PC-3 (cell line): ENCODE measurements around the gene RNF149. TPM values are rescaled to one million over a fixed set of nuclear protein-coding genes. Genes with fewer than 3 reads are reported as not detected.
A peak's percentile ranks its signal among the peaks of the same experiment; 100 is the strongest.

Experiments used
- ATAC-seq: fragments of 200-7000 bp; cut with Tn5 transposase; 2 replicates; pipeline ENCODE4 v1.9.1; 2020; ENCODE audit warnings: mild to moderate bottlenecking, moderate library complexity
- BruUV-seq: library from RNA; stranded (reverse); fragments of 400-500 nt; replicated peaks from 2 replicates; lab custom pipeline; 2021; lab: Mats Ljungman, UMichigan
- CTCF ChIA-PET: fragments of 300-600 bp; sonication (Branson Sonifier 250); formaldehyde crosslinking; loops from one replicate; lab custom pipeline; 2022; ENCODE audit warnings: antibody characterized with exemption; lab: Charles Lee
- POLR2A ChIA-PET: fragments of 300-600 bp; sonication (Branson Sonifier 250); formaldehyde crosslinking; loops from one replicate; lab custom pipeline; 2022; ENCODE audit warnings: antibody characterized with exemption; ENCODE audit not compliant: unreplicated experiment; lab: Charles Lee
- DNase-seq: peaks from one replicate; pipeline ENCODE4 v3.0.0-alpha.2; 2015
- H2AFZ ChIP-seq: fragments of 300-600 bp; sonication (generic); 2 replicates; pipeline ENCODE4 v1.6.0; 2016; ENCODE audit warnings: antibody characterized with exemption, low read length
- H3F3A ChIP-seq: fragments of 300-600 bp; sonication (generic); one replicate; pipeline ENCODE4 v1.6.0; 2017; ENCODE audit warnings: antibody characterized with exemption, low read length, control low read depth, mild to moderate bottlenecking; ENCODE audit not compliant: unreplicated experiment
- H3K27ac ChIP-seq: fragments of 300-600 bp; sonication (generic); 2 replicates; pipeline ENCODE4 v1.5.1; 2016; ENCODE audit warnings: mild to moderate bottlenecking, low read length
- H3K27me3 ChIP-seq: fragments of 300-600 bp; sonication (generic); 2 replicates; pipeline ENCODE4 v1.6.1; 2016; ENCODE audit warnings: low read length, mixed read lengths
- H3K36me3 ChIP-seq: fragments of 300-600 bp; sonication (generic); 2 replicates; pipeline ENCODE4 v1.6.1; 2016; ENCODE audit warnings: low read depth, mixed run types, low read length, mixed read lengths
- H3K4me1 ChIP-seq: fragments of 300-600 bp; sonication (generic); 2 replicates; pipeline ENCODE4 v1.5.1; 2016; ENCODE audit warnings: low read length; ENCODE audit not compliant: insufficient read depth
- H3K4me2 ChIP-seq: fragments of 300-600 bp; sonication (generic); 2 replicates; pipeline ENCODE4 v1.6.0; 2016; ENCODE audit warnings: low read length
- H3K4me3 ChIP-seq: fragments of 300-600 bp; sonication (generic); 2 replicates; pipeline ENCODE4 v1.5.1; 2016; ENCODE audit warnings: mild to moderate bottlenecking, low read length, mixed read lengths
- H3K79me2 ChIP-seq: fragments of 300-600 bp; sonication (generic); 2 replicates; pipeline ENCODE4 v1.6.1; 2017; ENCODE audit warnings: low read length, mixed read lengths
- H3K9ac ChIP-seq: fragments of 300-600 bp; sonication (generic); 2 replicates; pipeline ENCODE4 v1.6.0; 2016; ENCODE audit warnings: mild to moderate bottlenecking, low read length
- H3K9me2 ChIP-seq: fragments of 300-600 bp; sonication (generic); replicated peaks from 2 replicates; pipeline ENCODE4 v1.6.1; 2016; ENCODE audit warnings: mixed run types, low read length, mixed read lengths
- H3K9me3 ChIP-seq: fragments of 300-600 bp; sonication (generic); 2 replicates; pipeline ENCODE4 v1.6.1; 2016; ENCODE audit warnings: low read length, mixed read lengths
- H4K20me1 ChIP-seq: fragments of 300-600 bp; sonication (generic); 2 replicates; pipeline ENCODE4 v1.6.1; 2016; ENCODE audit warnings: low read length, mixed read lengths
- CTCF ChIP-seq: fragments of 300-600 bp; sonication (generic); conservative IDR thresholded peaks from 2 replicates; pipeline ENCODE4 v1.5.1; 2017; ENCODE audit warnings: antibody characterized with exemption, low read depth, mild to moderate bottlenecking, low read length
- EZH2 ChIP-seq: fragments of 300-600 bp; sonication (generic); IDR thresholded peaks from one replicate; pipeline ENCODE4 v1.6.1; 2017; ENCODE audit warnings: antibody characterized with exemption, mild to moderate bottlenecking, low read length; ENCODE audit not compliant: unreplicated experiment
- EZH2phosphoT487 ChIP-seq: fragments of 300-600 bp; sonication (generic); IDR thresholded peaks from 2 replicates; pipeline ENCODE4 v1.6.1; 2018; ENCODE audit warnings: mild to moderate bottlenecking, antibody characterized with exemption, low read length, borderline replicate concordance
- intact Hi-C: fragments of 100-400 bp; cut with micrococcal nuclease; formaldehyde crosslinking; loops from 2 replicates; pipeline ENCODE4 v1.9.0; 2023
- total RNA-seq: library from RNA; depleted of rRNA; stranded (reverse); fragments of >200 nt; gene quantifications from 2 replicates; pipeline ENCODE4 v1.2.3, GENCODE V29; 2014

Gene RNF149
- total RNA-seq, 1 experiment from 2014 or later = 47.3 TPM

GRCh38 chr2:101234169-101234938 is 74.1 kb downstream of the RNF149 start:
- Histone ChIP-seq H3K4me1 (peaks cover 10% of the 10 kb centered on the region), H3F3A (no peaks in the 10 kb centered on the region), H3K79me2 (no peaks in the 10 kb centered on the region), H3K4me2 (no peak overlapping the region), H3K4me3 (no peak overlapping the region), H4K20me1 (no peaks in the 10 kb centered on the region), H2AFZ (no peak overlapping the region), H3K9ac (no peak overlapping the region), H3K27me3 (no peaks in the 10 kb centered on the region), H3K27ac (no peak overlapping the region), H3K9me3 (no peaks in the 10 kb centered on the region), H3K36me3 (no peaks in the 10 kb centered on the region), H3K9me2 (no peaks in the 10 kb centered on the region)
- no peak for DNase-seq
- no peak for ATAC-seq
- POLR2A ChIA-PET = no interaction called here
- BruUV-seq = no TSS peak
- TF ChIP-seq EZH2phosphoT487 = no peak
- no peak for TF ChIP-seq EZH2
- no peak for TF ChIP-seq CTCF
- intact Hi-C loops = no loop called here
- CTCF ChIA-PET = interaction anchor here (0.7 kb wide), 1 partner anchor 1015 kb away, joined by 4 read pairs; no protein-coding TSS in a partner anchor

GRCh38 chr2:101232770-101233169 is 75.7 kb downstream of the RNF149 start:
- H3K9me3 ChIP-seq = no peaks in the 10 kb centered on the region
- H3K4me2 ChIP-seq = 0 out of 2 replicates have a peak overlapping the region, but pooled peaks have one; percentile 10
- ATAC-seq (no peak), DNase-seq (no peak)
- ChIA-PET CTCF (no interaction called here), POLR2A (interaction anchor here (0.6 kb wide), 1 partner anchor 514 kb away, joined by 3 read pairs; no protein-coding TSS in a partner anchor)
- H3F3A ChIP-seq = no peaks in the 10 kb centered on the region
- H3K9ac ChIP-seq = no peak overlapping the region
- no peak overlapping the region for H3K27ac ChIP-seq
- intact Hi-C loops = no loop called here
- no peaks in the 10 kb centered on the region for H3K9me2 ChIP-seq
- no peak overlapping the region for H3K4me3 ChIP-seq
- H3K36me3 ChIP-seq = no peaks in the 10 kb centered on the region
- no peaks in the 10 kb centered on the region for H3K27me3 ChIP-seq
- H2AFZ ChIP-seq = no peak overlapping the region
- H4K20me1 ChIP-seq = no peaks in the 10 kb centered on the region
- no TSS peak for BruUV-seq
- TF ChIP-seq CTCF (no peak), EZH2phosphoT487 (no peak), EZH2 (no peak)
- H3K4me1 ChIP-seq = no peaks in the 10 kb centered on the region
- no peaks in the 10 kb centered on the region for H3K79me2 ChIP-seq
